H9 (cell line): ENCODE results near the gene GALE. TPM values are rescaled to one million over a fixed set of nuclear protein-coding genes. Genes with fewer than 3 reads are reported as not detected.

ENCODE experiments used
- DNase-seq: peaks from one replicate; pipeline ENCODE4 v3.0.0-alpha.2; 2017
- H2AFZ ChIP-seq: one replicate; pipeline ENCODE4 v1.6.1; 2013; ENCODE audit warnings: mild to moderate bottlenecking, low read length, control low read depth, moderate library complexity
- H2AK5ac ChIP-seq: 2 replicates; pipeline ENCODE4 v1.6.1; 2013; ENCODE audit warnings: low read length, control low read depth, mixed read lengths; ENCODE audit not compliant: insufficient read length
- H2BK120ac ChIP-seq: one replicate; pipeline ENCODE4 v1.6.1; 2013; ENCODE audit warnings: low read depth, mild to moderate bottlenecking, low read length, control low read depth, inconsistent platforms; ENCODE audit not compliant: poor library complexity, severe bottlenecking
- H2BK12ac ChIP-seq: 2 replicates; pipeline ENCODE4 v1.6.1; 2013; ENCODE audit warnings: low read length, control low read depth, mixed read lengths, low read depth; ENCODE audit not compliant: insufficient read length
- H2BK15ac ChIP-seq: 2 replicates; pipeline ENCODE4 v1.6.1; 2013; ENCODE audit warnings: low read depth, low read length, control low read depth
- H2BK20ac ChIP-seq: one replicate; pipeline ENCODE4 v1.6.1; 2013; ENCODE audit warnings: low read depth, mild to moderate bottlenecking, low read length, control low read depth, inconsistent platforms; ENCODE audit not compliant: poor library complexity, severe bottlenecking
- H2BK5ac ChIP-seq: 2 replicates; pipeline ENCODE4 v1.6.1; 2013; ENCODE audit warnings: low read length, control low read depth, mixed read lengths; ENCODE audit not compliant: insufficient read length
- H3K14ac ChIP-seq: 2 replicates; pipeline ENCODE4 v1.6.1; 2013; ENCODE audit warnings: low read length, control low read depth; ENCODE audit not compliant: insufficient read depth
- H3K18ac ChIP-seq: 2 replicates; pipeline ENCODE4 v1.6.1; 2013; ENCODE audit warnings: low read depth, mild to moderate bottlenecking, mixed read lengths, low read length, control low read depth; ENCODE audit not compliant: insufficient read length
- H3K23ac ChIP-seq: 2 replicates; pipeline ENCODE4 v1.6.1; 2013; ENCODE audit warnings: low read length, control low read depth, mixed read lengths, low read depth; ENCODE audit not compliant: insufficient read length
- H3K23me2 ChIP-seq: 2 replicates; pipeline ENCODE4 v1.6.1; 2013; ENCODE audit warnings: low read depth, mild to moderate bottlenecking, mixed read lengths, low read length, control low read depth; ENCODE audit not compliant: insufficient read length, poor library complexity, severe bottlenecking
- H3K27ac ChIP-seq: 2 replicates; pipeline ENCODE4 v1.5.1; 2013; ENCODE audit warnings: low read length, control low read depth, mixed read lengths, low read depth; ENCODE audit not compliant: insufficient read length
- H3K27me3 ChIP-seq: 2 replicates; pipeline ENCODE4 v1.6.1; 2013; ENCODE audit warnings: low read length, control low read depth, inconsistent platforms; ENCODE audit not compliant: insufficient read depth
- H3K4ac ChIP-seq: 2 replicates; pipeline ENCODE4 v1.6.1; 2013; ENCODE audit warnings: low read depth, mild to moderate bottlenecking, control low read depth, inconsistent platforms, low read length, moderate library complexity
- H3K4me1 ChIP-seq: 2 replicates; pipeline ENCODE4 v1.6.1; 2013; ENCODE audit warnings: low read length, control low read depth, inconsistent platforms; ENCODE audit not compliant: insufficient read depth
- H3K4me2 ChIP-seq: 2 replicates; pipeline ENCODE4 v1.6.1; 2013; ENCODE audit warnings: low read length, control low read depth, mixed read lengths; ENCODE audit not compliant: insufficient read length, insufficient read depth
- H3K56ac ChIP-seq: 2 replicates; pipeline ENCODE4 v1.6.1; 2013; ENCODE audit warnings: low read depth, mild to moderate bottlenecking, mixed read lengths, low read length, control low read depth; ENCODE audit not compliant: insufficient read length
- H3K79me1 ChIP-seq: 2 replicates; pipeline ENCODE4 v1.6.1; 2013; ENCODE audit warnings: low read depth, mild to moderate bottlenecking, moderate library complexity, low read length, control low read depth, inconsistent platforms; ENCODE audit not compliant: insufficient read depth, poor library complexity, severe bottlenecking
- H3K79me2 ChIP-seq: 2 replicates; pipeline ENCODE4 v1.6.1; 2013; ENCODE audit warnings: low read length, control low read depth, inconsistent platforms; ENCODE audit not compliant: insufficient read depth
- H3K9ac ChIP-seq: 2 replicates; pipeline ENCODE4 v1.6.1; 2013; ENCODE audit warnings: low read length, control low read depth, mixed read lengths; ENCODE audit not compliant: insufficient read length; ENCODE audit errors: extremely low read depth
- H3K9me3 ChIP-seq: one replicate; pipeline ENCODE4 v1.6.1; 2013; ENCODE audit warnings: low read depth, low read length, inconsistent platforms; ENCODE audit not compliant: control insufficient read depth
- H3T11ph ChIP-seq: one replicate; pipeline ENCODE4 v1.6.1; 2013; ENCODE audit warnings: mild to moderate bottlenecking, low read length, control low read depth, inconsistent platforms
- H4K20me1 ChIP-seq: one replicate; pipeline ENCODE4 v1.6.1; 2013; ENCODE audit not compliant: control insufficient read depth, insufficient read length, insufficient read depth
- H4K5ac ChIP-seq: 2 replicates; pipeline ENCODE4 v1.6.1; 2013; ENCODE audit warnings: low read depth, mild to moderate bottlenecking, mixed read lengths, low read length, control low read depth; ENCODE audit not compliant: insufficient read length
- H4K8ac ChIP-seq: replicated peaks from 2 replicates; pipeline ENCODE4 v1.6.1; 2013; ENCODE audit warnings: low read length, control low read depth, mixed read lengths, low read depth; ENCODE audit not compliant: insufficient read length
- H4K91ac ChIP-seq: 2 replicates; pipeline ENCODE4 v1.6.1; 2013; ENCODE audit warnings: low read depth, mild to moderate bottlenecking, moderate library complexity, mixed read lengths, low read length, control low read depth; ENCODE audit not compliant: insufficient read length
- H3K27ac Mint-ChIP-seq, 3 experiments: 2 replicates in 2 of 3; 3 replicates in 1 of 3; pipeline ENCODE4 v1.8.0; 2020 to 2021; ENCODE audit warnings: mixed read lengths in 3 of 3, mild to moderate bottlenecking in 1 of 3, moderate library complexity in 1 of 3
- H3K27me3 Mint-ChIP-seq: 2 replicates; pipeline ENCODE4 v1.8.0; 2021; ENCODE audit warnings: low read depth, mild to moderate bottlenecking, moderate library complexity, mixed read lengths
- H3K36me3 Mint-ChIP-seq, 3 experiments: 2 replicates in 2 of 3; 3 replicates in 1 of 3; pipeline ENCODE4 v1.8.0; 2020 to 2021; ENCODE audit warnings: low read depth in 3 of 3, mixed read lengths in 3 of 3; ENCODE audit not compliant: insufficient read depth in 1 of 3
- H3K4me1 Mint-ChIP-seq, 2 experiments: 2 replicates each; pipeline ENCODE4 v1.8.0; 2020; ENCODE audit warnings: mixed read lengths in 2 of 2
- H3K4me3 Mint-ChIP-seq, 2 experiments: 2 replicates in 1 of 2; 3 replicates in 1 of 2; pipeline ENCODE4 v1.8.0; 2020 to 2021; ENCODE audit warnings: mild to moderate bottlenecking in 2 of 2, mixed read lengths in 2 of 2, moderate library complexity in 1 of 2
- H3K9me3 Mint-ChIP-seq, 2 experiments: 2 replicates in 1 of 2; 3 replicates in 1 of 2; pipeline ENCODE4 v1.8.0; 2020; ENCODE audit warnings: mild to moderate bottlenecking in 2 of 2, mixed read lengths in 2 of 2, moderate library complexity in 1 of 2
- WGBS: extraction: QIAGEN DNeasy Blood & Tissue Kit; methylation state at CpG from one replicate; pipeline ENCODE4 v1.1.7; 2013; ENCODE audit warnings: missing lambda C conversion rate, low lambda C conversion rate, mixed read lengths; ENCODE audit not compliant: insufficient read length; ENCODE audit errors: extremely low coverage; 5-methylcytosine and 5-hydroxymethylcytosine counted together
- total RNA-seq: library from RNA; stranded (reverse); gene quantifications from 2 replicates; pipeline ENCODE4 v1.2.1, GENCODE V29; 2021
- TF ChIP-seq, protein P1 (sequence below): fragments of 200-600 bp; sonication (generic); conservative IDR thresholded peaks from 3 replicates; pipeline ENCODE4 v1.8.0; 2021; ENCODE audit warnings: antibody characterized with exemption, mild to moderate bottlenecking

Gene GALE
- total RNA-seq, 1 experiment from 2014 or later: 36.0 TPM

DNA sequence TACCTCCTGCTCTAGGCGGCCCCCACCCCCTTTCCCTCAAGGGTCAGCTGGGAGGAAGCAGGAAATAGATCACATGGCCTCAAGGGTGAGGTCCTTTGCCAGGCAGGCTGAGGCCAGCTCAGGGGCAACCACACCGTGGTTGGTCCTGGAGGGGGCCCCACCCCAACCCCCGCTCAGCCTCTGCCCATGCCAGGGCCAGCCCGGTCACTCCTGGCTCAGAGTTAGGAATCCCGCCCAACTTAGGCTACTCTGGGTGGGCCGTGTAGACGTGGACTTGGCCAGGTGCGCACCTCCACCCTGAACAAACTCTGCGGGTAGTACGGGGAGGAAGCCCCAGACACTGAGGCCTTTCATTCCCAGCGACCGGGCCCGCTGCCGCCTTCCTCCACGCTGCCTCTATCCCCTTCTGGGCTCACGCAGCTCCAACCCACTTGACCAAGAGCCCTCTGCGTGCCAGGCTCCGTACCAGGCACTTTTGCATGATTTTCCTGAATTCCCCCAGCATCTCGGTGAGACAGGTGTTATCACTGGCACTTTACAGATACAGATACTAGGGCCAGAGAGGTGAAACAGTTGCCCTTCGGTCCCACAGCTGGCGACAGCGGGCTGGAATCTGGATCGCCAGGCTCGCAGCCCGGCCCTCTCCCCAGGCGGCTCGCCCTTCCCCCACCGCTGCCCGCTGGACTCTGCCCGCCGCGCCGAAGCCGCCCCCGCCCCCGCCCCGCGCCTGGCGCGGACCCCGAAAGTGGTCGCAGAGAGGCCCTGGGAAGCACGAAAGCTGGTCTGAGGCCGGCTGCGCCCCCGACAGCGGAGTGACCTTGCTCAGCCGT lies 769 bp downstream of the GALE start:
- Histone ChIP-seq H3K56ac (no peak overlapping the region), H2AK5ac (no peak overlapping the region), H4K91ac (no peak overlapping the region), H3K4ac (no peak overlapping the region), H3K18ac (peak overlapping the region; percentile 18), H2BK12ac (no peak overlapping the region), H3K9ac (peak overlapping the region; percentile 36), H2BK15ac (no peak overlapping the region), H2BK20ac (no peak overlapping the region), H2AFZ (no peak overlapping the region), H4K20me1 (no peaks in the 10 kb centered on the region), H3K9me3 (no peaks in the 10 kb centered on the region), H3T11ph (no peak overlapping the region), H3K4me2 (peak overlapping the region; percentile 78), H3K4me1 (no peaks in the 10 kb centered on the region; the same call in 1 of the 2 replicates), H2BK5ac (no peak overlapping the region), H3K14ac (peak overlapping the region; percentile 44), H3K79me2 (no peaks in the 10 kb centered on the region), H4K8ac (no peak overlapping the region), H4K5ac (no peak overlapping the region), H3K27me3 (no peaks in the 10 kb centered on the region), H3K23ac (no peak overlapping the region), H3K23me2 (peaks cover 11% of the 10 kb centered on the region), H2BK120ac (no peak overlapping the region), H3K79me1 (no peaks in the 10 kb centered on the region), H3K27ac (no peak overlapping the region)
- TF ChIP-seq, protein P1, sequence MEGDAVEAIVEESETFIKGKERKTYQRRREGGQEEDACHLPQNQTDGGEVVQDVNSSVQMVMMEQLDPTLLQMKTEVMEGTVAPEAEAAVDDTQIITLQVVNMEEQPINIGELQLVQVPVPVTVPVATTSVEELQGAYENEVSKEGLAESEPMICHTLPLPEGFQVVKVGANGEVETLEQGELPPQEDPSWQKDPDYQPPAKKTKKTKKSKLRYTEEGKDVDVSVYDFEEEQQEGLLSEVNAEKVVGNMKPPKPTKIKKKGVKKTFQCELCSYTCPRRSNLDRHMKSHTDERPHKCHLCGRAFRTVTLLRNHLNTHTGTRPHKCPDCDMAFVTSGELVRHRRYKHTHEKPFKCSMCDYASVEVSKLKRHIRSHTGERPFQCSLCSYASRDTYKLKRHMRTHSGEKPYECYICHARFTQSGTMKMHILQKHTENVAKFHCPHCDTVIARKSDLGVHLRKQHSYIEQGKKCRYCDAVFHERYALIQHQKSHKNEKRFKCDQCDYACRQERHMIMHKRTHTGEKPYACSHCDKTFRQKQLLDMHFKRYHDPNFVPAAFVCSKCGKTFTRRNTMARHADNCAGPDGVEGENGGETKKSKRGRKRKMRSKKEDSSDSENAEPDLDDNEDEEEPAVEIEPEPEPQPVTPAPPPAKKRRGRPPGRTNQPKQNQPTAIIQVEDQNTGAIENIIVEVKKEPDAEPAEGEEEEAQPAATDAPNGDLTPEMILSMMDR: no peak
- Mint-ChIP-seq H3K9me3 (no peaks in the 10 kb centered on the region), H3K4me3 (peak overlapping the region; percentile 90 to 91), H3K27me3 (peaks cover 8% of the 10 kb centered on the region), H3K36me3 (peaks cover 4 to 30% (median 21%) of the 10 kb centered on the region in 3 experiments; a peak in 5 of 7 replicates), H3K27ac (peak overlapping the region in 2 of 3 experiments; percentile 41 to 99; a peak in 3 of 7 replicates), H3K4me1 (peaks cover 9 to 11% of the 10 kb centered on the region in 2 experiments)
- peak; percentile 89 for DNase-seq
- WGBS: no CpG with 5 or more reads among the region's 48 CpGs
